Mesenchymal stem cell (in vitro differentiated cells and primary cell): ENCODE measurements around the gene CLVS2.

Source experiments
- DNase-seq: peaks from one replicate; pipeline ENCODE4 v3.0.0-alpha.2; 2013
- H2AFZ ChIP-seq: one replicate; pipeline ENCODE4 v1.6.1; 2013; ENCODE audit warnings: low read depth, mild to moderate bottlenecking, control low read depth, inconsistent platforms, low read length, moderate library complexity
- H2AK5ac ChIP-seq: 2 replicates; pipeline ENCODE4 v1.6.1; 2013; ENCODE audit warnings: low read length, moderate library complexity, mild to moderate bottlenecking, inconsistent platforms; ENCODE audit not compliant: severe bottlenecking
- H2BK120ac ChIP-seq: one replicate; pipeline ENCODE4 v1.6.1; 2013; ENCODE audit warnings: low read depth, mild to moderate bottlenecking, inconsistent platforms, low read length, moderate library complexity
- H2BK12ac ChIP-seq, 2 experiments: one replicate each; pipeline ENCODE4 v1.6.1; 2013; ENCODE audit warnings: inconsistent platforms in 2 of 2, low read length in 2 of 2, mild to moderate bottlenecking in 2 of 2, moderate library complexity in 2 of 2, control low read depth in 1 of 2
- H2BK15ac ChIP-seq: one replicate; pipeline ENCODE4 v1.6.1; 2013; ENCODE audit warnings: mild to moderate bottlenecking, low read depth, inconsistent platforms; ENCODE audit not compliant: poor library complexity, severe bottlenecking
- H2BK5ac ChIP-seq: 2 replicates; pipeline ENCODE4 v1.6.1; 2013; ENCODE audit warnings: low read depth, mild to moderate bottlenecking, low read length, control low read depth, inconsistent platforms; ENCODE audit not compliant: poor library complexity, severe bottlenecking
- H3K14ac ChIP-seq, 2 experiments: one replicate each; pipeline ENCODE4 v1.6.1; 2013; ENCODE audit warnings: inconsistent platforms in 2 of 2, low read length in 2 of 2, control low read depth in 1 of 2, mild to moderate bottlenecking in 1 of 2, moderate library complexity in 1 of 2
- H3K18ac ChIP-seq, 2 experiments: one replicate each; pipeline ENCODE4 v1.6.1; 2013; ENCODE audit warnings: inconsistent platforms in 2 of 2, low read length in 2 of 2, control low read depth in 1 of 2, low read depth in 1 of 2, mild to moderate bottlenecking in 1 of 2
- H3K23ac ChIP-seq, 2 experiments: one replicate each; pipeline ENCODE4 v1.6.1; 2013; ENCODE audit warnings: inconsistent platforms in 2 of 2, low read length in 2 of 2, mild to moderate bottlenecking in 2 of 2, moderate library complexity in 2 of 2, control low read depth in 1 of 2
- H3K27ac ChIP-seq: 2 replicates; pipeline ENCODE4 v1.5.1; 2013; ENCODE audit warnings: mild to moderate bottlenecking, moderate library complexity, low read length, control low read depth, inconsistent platforms; ENCODE audit not compliant: poor library complexity, severe bottlenecking
- H3K27me3 ChIP-seq, 2 experiments: 2 replicates each; pipeline versions ENCODE4 v1.6.1 to v1.7.0; 2013; ENCODE audit warnings: low read length in 2 of 2, mild to moderate bottlenecking in 2 of 2, moderate library complexity in 2 of 2, control low read depth in 1 of 2, inconsistent platforms in 1 of 2; ENCODE audit not compliant: control insufficient read depth in 1 of 2, insufficient read depth in 1 of 2
- H3K36me3 ChIP-seq, 2 experiments: 2 replicates each; pipeline versions ENCODE4 v1.6.1 to v1.7.0; 2013; ENCODE audit warnings: low read length in 2 of 2, control low read depth in 1 of 2, inconsistent platforms in 1 of 2, low read depth in 1 of 2, mild to moderate bottlenecking in 1 of 2; ENCODE audit not compliant: insufficient read depth in 2 of 2, control insufficient read depth in 1 of 2
- H3K4ac ChIP-seq, 2 experiments: one replicate each; pipeline ENCODE4 v1.6.1; 2013; ENCODE audit warnings: inconsistent platforms in 2 of 2, low read length in 2 of 2, mild to moderate bottlenecking in 2 of 2, moderate library complexity in 2 of 2, control low read depth in 1 of 2, low read depth in 1 of 2
- H3K4me1 ChIP-seq: 2 replicates; pipeline ENCODE4 v1.6.1; 2013; ENCODE audit warnings: low read depth, low read length, control low read depth; ENCODE audit not compliant: control insufficient read depth, insufficient read depth
- H3K4me2 ChIP-seq: 2 replicates; pipeline ENCODE4 v1.6.1; 2013; ENCODE audit warnings: low read length, mild to moderate bottlenecking, inconsistent platforms; ENCODE audit not compliant: poor library complexity, severe bottlenecking
- H3K4me3 ChIP-seq, 2 experiments: 2 replicates each; pipeline versions ENCODE4 v1.5.1 to v1.7.0; 2013; ENCODE audit warnings: low read length in 2 of 2, mild to moderate bottlenecking in 2 of 2, control low read depth in 1 of 2, low read depth in 1 of 2; ENCODE audit not compliant: insufficient read depth in 1 of 2
- H3K79me1 ChIP-seq: replicated peaks from 2 replicates; pipeline ENCODE4 v1.6.1; 2013; ENCODE audit warnings: mild to moderate bottlenecking, control low read depth, low read length, inconsistent platforms; ENCODE audit not compliant: poor library complexity, severe bottlenecking
- H3K9ac ChIP-seq: 2 replicates; pipeline ENCODE4 v1.7.0; 2013; ENCODE audit warnings: mild to moderate bottlenecking, low read length, moderate library complexity
- H3K9me3 ChIP-seq: 2 replicates; pipeline ENCODE4 v1.7.0; 2013; ENCODE audit warnings: mild to moderate bottlenecking, low read length; ENCODE audit not compliant: control insufficient read depth
- H4K8ac ChIP-seq: one replicate; pipeline ENCODE4 v1.6.1; 2013; ENCODE audit warnings: inconsistent platforms, mild to moderate bottlenecking, low read length, moderate library complexity
- H4K91ac ChIP-seq: one replicate; pipeline ENCODE4 v1.6.1; 2013; ENCODE audit warnings: mild to moderate bottlenecking, low read length, inconsistent platforms
- WGBS: methylation state at CpG from one replicate; pipeline ENCODE4 v1.1.7; 2013; ENCODE audit warnings: mixed read lengths; 5-methylcytosine and 5-hydroxymethylcytosine counted together

Gene CLVS2

DNA sequence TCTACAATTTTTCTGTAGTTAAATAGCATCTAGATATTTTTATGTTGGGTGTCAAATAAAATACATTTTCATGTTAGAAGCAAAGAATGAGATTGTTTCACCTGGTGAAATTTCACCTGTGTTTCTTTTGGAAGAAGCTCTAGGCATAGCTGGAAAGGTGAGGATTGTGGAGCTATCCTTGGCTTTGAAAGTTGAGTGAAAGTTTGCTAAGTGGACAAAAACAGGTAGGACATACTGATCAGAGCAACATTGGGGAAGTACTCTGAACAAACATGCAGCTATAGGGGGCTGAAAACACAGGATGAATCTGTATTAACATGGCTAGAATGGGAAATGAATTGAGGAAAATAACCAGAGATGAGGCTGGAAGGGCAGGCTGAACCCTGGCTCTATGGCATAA is 18.8 kb downstream of the CLVS2 start:
- Histone ChIP-seq H3K14ac (no peak overlapping the region), H4K8ac (no peak overlapping the region), H2BK15ac (no peak overlapping the region), H3K9ac (no peak overlapping the region), H3K27ac (no peak overlapping the region), H3K4me3 (no peak overlapping the region), H3K18ac (no peak overlapping the region), H3K4ac (no peak overlapping the region), H3K4me1 (no peaks in the 10 kb centered on the region), H2BK12ac (no peak overlapping the region), H3K79me1 (no peaks in the 10 kb centered on the region), H2AK5ac (no peak overlapping the region), H3K36me3 (no peaks in the 10 kb centered on the region), H4K91ac (no peak overlapping the region), H3K9me3 (no peaks in the 10 kb centered on the region), H3K23ac (no peak overlapping the region), H2BK5ac (no peak overlapping the region), H3K4me2 (no peak overlapping the region), H2BK120ac (no peak overlapping the region), H2AFZ (no peak overlapping the region), H3K27me3 (no peaks in the 10 kb centered on the region)
- DNase-seq = no peak

DNA sequence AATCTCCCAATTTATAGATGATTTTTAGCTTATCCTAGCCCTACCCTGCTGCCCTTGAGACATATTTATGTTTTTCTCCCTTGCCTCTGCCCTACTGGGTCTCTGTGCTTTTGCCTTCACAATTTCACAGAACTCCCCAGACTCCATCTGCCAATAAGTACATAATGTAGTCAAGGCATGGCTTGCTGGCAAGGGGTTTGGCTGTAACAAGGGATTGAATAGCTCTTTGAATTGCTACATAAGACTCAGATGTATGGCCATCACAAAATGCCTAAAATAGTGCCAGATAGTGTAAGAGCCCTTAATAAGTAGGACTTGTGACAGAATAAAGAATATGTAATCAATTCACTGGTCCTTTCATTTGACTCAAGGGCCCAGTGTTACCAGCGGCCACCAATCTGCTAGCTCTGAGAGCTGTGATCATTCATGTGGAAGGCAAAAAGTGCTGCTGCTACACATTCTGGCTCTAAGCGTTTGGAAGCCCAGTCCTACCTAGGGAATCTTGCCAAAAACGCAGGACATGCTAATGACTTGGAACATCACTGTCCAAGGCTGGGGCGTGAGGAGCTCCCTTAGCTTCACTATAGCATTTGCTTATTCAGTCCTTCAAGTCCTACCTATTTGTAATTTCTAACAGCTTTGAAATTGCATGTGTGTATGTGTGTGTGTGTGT is 20.5 kb downstream of the CLVS2 start:
- H3K4me1 ChIP-seq = no peaks in the 10 kb centered on the region
- WGBS = 73% methylated on average over 3 of the region's 4 CpGs
- no peak overlapping the region for H3K23ac ChIP-seq
- H3K14ac ChIP-seq = no peak overlapping the region
- no peak overlapping the region for H4K91ac ChIP-seq
- H4K8ac ChIP-seq = no peak overlapping the region
- H3K18ac ChIP-seq = no peak overlapping the region
- H2AFZ ChIP-seq = no peak overlapping the region
- no peak overlapping the region for H2BK120ac ChIP-seq
- no peak overlapping the region for H2BK12ac ChIP-seq
- no peak overlapping the region for H3K4ac ChIP-seq
- H3K4me3 ChIP-seq = no peak overlapping the region
- no peak for DNase-seq
- no peak overlapping the region for H2AK5ac ChIP-seq
- H3K79me1 ChIP-seq = no peaks in the 10 kb centered on the region
- H3K27me3 ChIP-seq = no peaks in the 10 kb centered on the region
- H2BK5ac ChIP-seq = no peak overlapping the region
- H3K9ac ChIP-seq = no peak overlapping the region
- H3K9me3 ChIP-seq = no peaks in the 10 kb centered on the region
- no peak overlapping the region for H2BK15ac ChIP-seq
- H3K4me2 ChIP-seq = no peak overlapping the region
- H3K36me3 ChIP-seq = no peaks in the 10 kb centered on the region
- no peak overlapping the region for H3K27ac ChIP-seq

DNA sequence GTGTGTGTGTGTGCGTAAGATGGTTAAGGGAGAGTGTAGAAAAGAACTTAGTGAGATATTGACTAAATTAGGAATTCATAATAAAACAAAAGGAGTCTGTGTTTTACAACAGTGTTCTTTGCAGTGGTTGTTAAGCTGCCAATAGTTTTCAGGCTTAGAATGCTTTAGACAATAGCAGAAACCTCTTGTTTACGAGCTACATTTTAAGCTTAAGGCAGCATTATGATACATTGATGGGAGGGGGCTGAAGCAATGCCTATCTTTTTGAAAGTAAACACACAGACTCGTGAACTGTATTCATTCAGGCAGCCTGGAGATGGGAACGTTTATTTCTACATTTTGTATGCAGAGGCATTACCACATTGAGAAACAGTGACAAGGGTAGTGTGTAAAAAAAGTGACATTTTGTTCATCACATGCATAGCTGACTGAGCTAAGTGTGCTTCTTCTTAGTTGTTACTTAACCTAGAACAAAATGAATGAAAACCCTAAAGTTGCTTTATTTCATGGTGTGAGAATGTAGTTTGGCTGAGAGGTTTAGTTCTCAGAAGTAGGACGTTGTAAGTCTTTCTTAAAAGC is 21.2 kb downstream of the CLVS2 start:
- no peak overlapping the region for H3K4me2 ChIP-seq
- no peak overlapping the region for H2AFZ ChIP-seq
- no peak overlapping the region for H3K14ac ChIP-seq
- no peaks in the 10 kb centered on the region for H3K36me3 ChIP-seq
- whole genome bisulfite sequencing = 69% methylated on average over 4 of the region's 5 CpGs
- H4K8ac ChIP-seq = no peak overlapping the region
- no peaks in the 10 kb centered on the region for H3K4me1 ChIP-seq
- no peaks in the 10 kb centered on the region for H3K27me3 ChIP-seq
- no peak overlapping the region for H3K9ac ChIP-seq
- no peak overlapping the region for H3K23ac ChIP-seq
- H2AK5ac ChIP-seq = no peak overlapping the region
- no peak overlapping the region for H2BK12ac ChIP-seq
- no peak for DNase-seq
- no peak overlapping the region for H2BK5ac ChIP-seq
- no peak overlapping the region for H3K18ac ChIP-seq
- no peak overlapping the region for H3K4ac ChIP-seq
- no peak overlapping the region for H4K91ac ChIP-seq
- H3K9me3 ChIP-seq = no peaks in the 10 kb centered on the region
- no peak overlapping the region for H2BK15ac ChIP-seq
- no peaks in the 10 kb centered on the region for H3K79me1 ChIP-seq
- no peak overlapping the region for H3K27ac ChIP-seq
- no peak overlapping the region for H2BK120ac ChIP-seq
- no peak overlapping the region for H3K4me3 ChIP-seq

DNA sequence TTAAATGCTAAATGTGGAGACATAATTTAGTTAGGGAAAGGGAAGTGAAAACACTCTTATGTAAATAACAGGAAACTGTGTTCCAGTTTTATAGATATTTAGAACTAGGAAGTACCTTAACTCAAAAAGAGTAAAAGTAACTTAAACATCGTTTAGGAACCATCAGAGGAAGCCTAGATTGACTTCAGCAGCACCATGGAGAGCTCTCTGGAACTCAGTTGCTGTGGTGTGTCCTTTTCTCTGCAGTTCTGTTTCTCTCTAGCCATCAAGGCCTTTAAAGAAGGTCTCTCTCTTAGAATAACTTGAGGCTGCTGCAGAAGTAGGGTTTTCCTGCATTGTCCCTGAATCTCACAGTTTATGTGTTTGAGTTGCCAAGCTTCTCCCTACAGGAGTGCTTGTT is 26.9 kb downstream of the CLVS2 start:
- Histone ChIP-seq H3K27me3 (no peaks in the 10 kb centered on the region), H3K4me1 (no peaks in the 10 kb centered on the region), H3K14ac (no peak overlapping the region), H2AK5ac (no peak overlapping the region), H3K9ac (no peak overlapping the region), H3K9me3 (peaks cover 2% of the 10 kb centered on the region), H3K27ac (no peak overlapping the region), H2BK5ac (no peak overlapping the region), H3K79me1 (no peaks in the 10 kb centered on the region), H3K18ac (no peak overlapping the region), H2BK120ac (no peak overlapping the region), H3K23ac (no peak overlapping the region), H2BK12ac (no peak overlapping the region), H3K36me3 (no peaks in the 10 kb centered on the region), H4K91ac (no peak overlapping the region), H3K4me3 (no peak overlapping the region), H2BK15ac (no peak overlapping the region), H2AFZ (no peak overlapping the region), H3K4ac (no peak overlapping the region), H4K8ac (no peak overlapping the region), H3K4me2 (no peak overlapping the region)
- 6% methylated on average over 1 of the region's 1 CpG for WGBS
- peak; percentile 6 for DNase-seq
